Pancreas (tissue), 10 donors: ENCODE results near the gene MYEOV. TPM values are rescaled to one million over a fixed set of nuclear protein-coding genes. Genes with fewer than 3 reads are reported as not detected.
A peak's percentile ranks its signal among the peaks of the same experiment; 100 is the strongest.

Experiments used
- ATAC-seq, 4 donors: fragments of 200-7000 bp; cut with Tn5 transposase; one replicate each; pipeline versions ENCODE4 v1.8.0 to v1.9.1; 2020; ENCODE audit warnings: mild to moderate bottlenecking in 4 of 4, moderate library complexity in 4 of 4
- DNase-seq, 6 donors: peaks; one replicate each; pipeline ENCODE4 v3.0.0-alpha.2; 2020
- FAIRE-seq: peaks from 2 replicates; lab custom pipeline; 2012; peaks lifted over from hg19 to GRCh38; lab: Jason Lieb, UNC
- H3K27ac ChIP-seq, 4 donors: fragments of 200-600 bp; sonication (generic); 1 replicate in 3 of 4; 2 replicates in 1 of 4; pipeline versions ENCODE4 v1.5.0 to v1.8.0; 2020
- H3K27me3 ChIP-seq, 4 donors: fragments of 200-600 bp; one replicate each; pipeline ENCODE4 v1.8.0; 2021
- H3K36me3 ChIP-seq, 3 donors: fragments of 200-600 bp; sonication (generic) in 1 of 3; one replicate each; pipeline versions ENCODE4 v1.5.0 to v1.8.0; 2020 to 2021
- H3K4me1 ChIP-seq, 3 donors: fragments of 200-600 bp; one replicate each; pipeline ENCODE4 v1.8.0; 2021
- H3K4me3 ChIP-seq, 4 donors: fragments of 200-600 bp; sonication (generic) in 2 of 4; one replicate each; pipeline versions ENCODE4 v1.5.0 to v1.8.0; 2020 to 2021
- H3K9me3 ChIP-seq, 4 donors: fragments of 200-600 bp; one replicate each; pipeline ENCODE4 v1.8.0; 2021
- CTCF ChIP-seq, 4 donors: fragments of 200-600 bp; sonication (generic) in 3 of 4; IDR thresholded peaks; one replicate each; pipeline versions ENCODE4 v1.5.0 to v1.8.0; 2021; ENCODE audit warnings: antibody characterized with exemption in 4 of 4
- WGBS, 2 donors: extraction: QIAGEN DNeasy Blood & Tissue Kit; methylation state at CpG; one replicate each; pipeline ENCODE4 v1.1.7; 2013; 5-methylcytosine and 5-hydroxymethylcytosine counted together
- intact Hi-C, 3 donors: fragments of 100-400 bp; cut with DNase I; formaldehyde crosslinking; loops; one replicate each; pipeline versions ENCODE4 v1.11.1 to v1.14.2; 2022
- polyA plus RNA-seq, 2 donors: library from polyadenylated mRNA; stranded (reverse); fragments of 200-250 nt; gene quantifications; one replicate each; pipeline ENCODE4 v1.2.3, GENCODE V29; 2013
- total RNA-seq, 6 donors: library from RNA; stranded (reverse); fragmentation: NEBNext Ultra II Directional in 4 of 6; extraction: Animal tissue kit (Norgen Biotek cat#: 25700) in 4 of 6; gene quantifications; one replicate each; pipeline versions ENCODE4 v1.2.1 to v1.2.4, GENCODE V29; 2021 to 2023
- donor health status: healthy with polysubstance abuse.
- donor health status: DM: no; HTN: no; CAD: no; lungs with moderate emphysema.
- donor health status: DM: no; HTN: no; CAD: no.
- donor health status: control.
- donor health status: control.
- donor health status: Bipolar disorder and iron deficiency.
- donor health status: DM: yes; HTN: yes; CAD: no.
- donor health status: DM: no; HTN: no; CAD: no.
- donor health status: DM: no; HTN: no; CAD: no.
- donor health status: DM: yes; HTN: yes; CAD: no.

The MYEOV gene
- total and polyA plus RNA-seq, 8 donors, result 0.37 to 3.8 (median 3.2) TPM; not detected in 1

DNA sequence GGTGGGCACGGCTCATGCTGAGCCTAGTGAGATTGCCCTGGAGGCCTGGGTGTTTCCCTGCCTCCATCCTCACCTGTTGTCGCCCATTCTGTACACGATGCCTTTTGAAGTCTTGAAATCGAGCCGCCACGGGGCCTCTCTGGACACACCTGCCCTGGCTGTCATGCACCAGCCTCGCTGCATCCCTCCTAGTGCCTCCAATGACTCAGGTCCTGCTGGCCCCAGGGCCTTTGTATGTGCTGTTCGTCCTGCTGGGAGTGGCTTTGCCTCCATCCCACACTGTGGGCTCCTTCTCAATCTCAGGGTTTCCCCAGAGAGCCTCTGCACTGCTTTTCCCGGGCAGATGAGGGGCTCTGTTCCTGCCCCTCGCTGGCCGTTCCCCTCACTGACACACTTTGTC is 8.9 kb upstream of the MYEOV start:
- ATAC-seq (no peak), DNase-seq (peak in 1 of 6 donors; percentile 21), FAIRE-seq (no peak)
- H3K27me3 ChIP-seq, result no peaks in the 10 kb centered on the region
- intact Hi-C loops, result no loop called here
- H3K36me3 ChIP-seq, result no peaks in the 10 kb centered on the region
- H3K4me1 ChIP-seq, result peaks cover 0 to 6% (median 0%) of the 10 kb centered on the region in 3 donors
- no peak overlapping the region for H3K4me3 ChIP-seq
- H3K9me3 ChIP-seq, result no peaks in the 10 kb centered on the region
- TF ChIP-seq CTCF (IDR thresholded peaks at IDR 0.05), result no peak
- 93% methylated on average over 11 of the region's 11 CpGs for WGBS, 2 donors
- no peak overlapping the region for H3K27ac ChIP-seq

DNA sequence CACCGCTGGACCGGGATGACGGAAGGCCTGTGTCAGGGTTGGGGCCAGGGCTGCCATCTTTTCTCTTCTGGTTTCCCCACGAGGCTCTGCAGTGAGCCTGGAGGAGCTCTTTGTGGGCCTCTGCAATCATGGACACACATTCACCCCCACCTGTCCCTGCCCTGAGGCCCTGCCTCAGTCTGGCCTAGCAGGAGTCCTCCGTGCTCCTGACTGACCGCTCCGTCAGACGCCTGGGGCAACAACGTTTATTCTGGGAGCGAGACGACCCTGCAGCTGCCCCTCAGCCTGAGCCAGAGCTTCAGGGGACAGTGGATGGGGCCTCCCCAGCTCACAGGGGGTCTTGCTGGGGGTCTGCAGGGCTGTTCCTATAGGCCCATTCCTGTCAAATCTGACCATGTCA is 8.2 kb upstream of the MYEOV start:
- 85 to 91% methylated on average over 11 of the region's 11 CpGs for WGBS, 2 donors
- Histone ChIP-seq H3K4me1 (peaks cover 0 to 5% (median 0%) of the 10 kb centered on the region in 3 donors), H3K27me3 (no peaks in the 10 kb centered on the region), H3K4me3 (no peak overlapping the region), H3K9me3 (no peaks in the 10 kb centered on the region), H3K27ac (no peak overlapping the region), H3K36me3 (no peaks in the 10 kb centered on the region)
- FAIRE-seq (no peak), ATAC-seq (no peak), DNase-seq (peak in 1 of 6 donors; percentile 31)
- TF ChIP-seq CTCF (IDR thresholded peaks at IDR 0.05), result no peak
- intact Hi-C loops, result no loop called here

DNA sequence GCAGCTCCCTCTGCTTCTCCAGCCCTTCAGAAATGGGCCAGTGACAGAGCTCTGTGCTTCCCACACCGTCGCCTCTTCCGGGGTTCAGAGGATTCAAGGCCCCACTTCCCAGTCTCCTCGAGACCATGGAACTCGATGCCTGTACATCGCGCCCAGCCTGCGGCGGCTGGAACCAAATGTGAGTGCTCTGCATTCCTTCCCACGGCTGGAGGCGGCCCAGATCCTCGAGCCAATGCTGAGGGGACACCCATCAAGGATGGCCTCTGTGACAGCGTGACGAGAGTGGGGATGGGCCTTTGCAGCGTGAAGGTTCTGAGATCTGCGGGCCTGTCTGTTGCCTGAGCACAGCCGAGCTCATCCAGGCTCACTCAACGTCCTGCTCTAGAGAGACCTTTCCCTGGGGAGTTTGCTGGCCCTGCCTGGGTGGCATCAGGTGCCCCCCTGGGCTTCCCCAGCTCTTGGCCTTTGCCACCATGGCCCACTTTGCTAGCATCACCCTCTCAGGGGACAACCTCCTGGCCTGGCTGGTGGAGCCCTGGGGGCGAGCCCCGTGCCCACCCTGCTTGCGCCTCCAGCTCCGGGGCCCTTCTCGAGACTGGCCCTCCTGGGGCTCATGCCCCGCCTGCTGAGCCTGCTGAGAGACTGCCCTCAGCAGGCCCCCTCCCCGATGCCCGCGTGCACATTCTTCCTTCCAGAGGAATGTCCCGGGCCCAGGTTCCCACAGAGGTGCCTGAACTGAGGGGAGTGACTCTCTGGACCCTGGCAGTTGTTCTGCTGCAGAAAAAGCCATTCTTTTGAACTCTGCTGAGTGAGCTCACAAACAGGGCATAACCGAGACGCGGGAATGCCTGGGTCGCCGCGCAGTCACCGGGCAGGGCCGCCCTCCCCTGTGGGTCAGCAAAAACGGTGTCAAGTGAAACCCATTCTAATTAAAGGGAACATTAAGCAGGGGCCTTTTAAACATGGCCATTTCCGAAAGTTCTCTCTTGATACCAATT is 7.3 kb upstream of the MYEOV start:
- H3K27me3 ChIP-seq, result no peaks in the 10 kb centered on the region
- ATAC-seq (peak; percentile 15 to 60 (median 52)), FAIRE-seq (no peak), DNase-seq (peak in 2 of 6 donors; percentile 29 to 63)
- H3K36me3 ChIP-seq, result no peaks in the 10 kb centered on the region
- no peaks in the 10 kb centered on the region for H3K4me1 ChIP-seq
- TF ChIP-seq CTCF (IDR thresholded peaks at IDR 0.05), result no peak
- H3K27ac ChIP-seq, result peak overlapping the region in 1 of 4 donors; percentile 26
- H3K9me3 ChIP-seq, result no peaks in the 10 kb centered on the region
- 67 to 71% methylated on average over 38 of the region's 38 CpGs for WGBS, 2 donors
- H3K4me3 ChIP-seq, result no peak overlapping the region
- intact Hi-C loops, result no loop called here

GRCh38 chr11:69287968-69288882 is 5.7 kb upstream of the MYEOV start:
- intact Hi-C loops, result no loop called here
- H3K4me1 ChIP-seq, result no peaks in the 10 kb centered on the region
- no peaks in the 10 kb centered on the region for H3K9me3 ChIP-seq
- H3K36me3 ChIP-seq, result no peaks in the 10 kb centered on the region
- H3K27ac ChIP-seq, result peak overlapping the region in 1 of 4 donors; percentile 22
- H3K27me3 ChIP-seq, result no peaks in the 10 kb centered on the region
- FAIRE-seq, result no peak
- peak; percentile 14 to 71 (median 44) for ATAC-seq
- DNase-seq, result peak in 1 of 6 donors; percentile 63
- no peak overlapping the region for H3K4me3 ChIP-seq
- 83 to 85% methylated on average over 20 of the region's 20 CpGs for WGBS, 2 donors
- TF ChIP-seq CTCF (IDR thresholded peaks at IDR 0.05), result no peak
